H1 (cell line): ENCODE results near the gene NOC4L. TPM values are rescaled to one million over a fixed set of nuclear protein-coding genes. Genes with fewer than 3 reads are reported as not detected.

Experiments used
- CBX5 ChIP-seq: fragments of 300-800, 300-1000 bp; sonication (generic); IDR thresholded peaks from 2 replicates; pipeline ENCODE4 v1.7.1; 2016; ENCODE audit warnings: antibody characterized with exemption, low read length, low read depth
- FOSL1 ChIP-seq: IDR thresholded peaks from 2 replicates; pipeline ENCODE4 v1.6.1; 2011; ENCODE audit warnings: mild to moderate bottlenecking, low read depth, low read length, moderate library complexity; ENCODE audit not compliant: insufficient read depth
- HDAC2 ChIP-seq, 2 experiments: fragments of 300-600 bp in 1 of 2; sonication (generic) in 1 of 2; IDR thresholded peaks; 2 replicates each; pipeline ENCODE4 v1.6.1; 2011 to 2012; ENCODE audit warnings: low read depth in 2 of 2, low read length in 2 of 2, mild to moderate bottlenecking in 2 of 2, moderate library complexity in 2 of 2, borderline replicate concordance in 1 of 2, inconsistent platforms in 1 of 2
- KDM1A ChIP-seq: fragments of 200-600, 300-600 bp; sonication (generic); IDR thresholded peaks from 2 replicates; pipeline ENCODE4 v1.7.1; 2016; ENCODE audit warnings: mild to moderate bottlenecking, low read length, borderline replicate concordance
- POLR2A ChIP-seq, 2 experiments: IDR thresholded peaks; 1 replicate in 1 of 2; 2 replicates in 1 of 2; pipeline ENCODE4 v1.6.1; 2011; ENCODE audit warnings: low read depth in 2 of 2, low read length in 2 of 2, mild to moderate bottlenecking in 2 of 2; ENCODE audit errors: control extremely low read depth in 1 of 2
- RNF2 ChIP-seq: fragments of 200-900, 300-1000 bp; sonication (generic); IDR thresholded peaks from 2 replicates; pipeline ENCODE4 v1.7.1; 2016; ENCODE audit warnings: borderline replicate concordance, low read depth, mild to moderate bottlenecking, antibody characterized with exemption, low read length; ENCODE audit not compliant: poor library complexity, severe bottlenecking; ENCODE audit errors: missing control alignments
- SP2 ChIP-seq: IDR thresholded peaks from 2 replicates; pipeline ENCODE4 v1.6.1; 2012; ENCODE audit warnings: mild to moderate bottlenecking, low read length, inconsistent platforms
- ZNF274 ChIP-seq: IDR thresholded peaks from 2 replicates; pipeline ENCODE4 v1.7.0; 2012; ENCODE audit warnings: low read length, borderline replicate concordance; ENCODE audit errors: extremely low read depth
- polyA plus RNA-seq, 7 experiments: library from polyadenylated mRNA; depleted of rRNA in 3 of 7; stranded (reverse) in 5 of 7; unstranded in 2 of 7; fragments of >200 nt in 5 of 7; fragments of 200-250 nt in 2 of 7; gene quantifications; 1 replicate in 5 of 7; 2 replicates in 1 of 7; 4 replicates in 1 of 7; pipeline versions ENCODE4 v1.2.1 to v1.2.3, GENCODE V29; 2011 to 2013; ENCODE audit warnings: missing spikeins in 2 of 7, mixed read lengths in 2 of 7
- total RNA-seq: library from RNA; stranded (reverse); fragmentation: NEBNext Ultra II Directional; extraction: Animal tissue kit (Norgen Biotek cat#: 25700); gene quantifications from 2 replicates; pipeline ENCODE4 v1.2.1, GENCODE V29; 2021

Gene NOC4L
- total and polyA plus RNA-seq, 2 of the 8 experiments (the other 6 are each of a cell fraction or from before 2014, with no cell fraction given) = 26.8 to 40.3 TPM

DNA sequence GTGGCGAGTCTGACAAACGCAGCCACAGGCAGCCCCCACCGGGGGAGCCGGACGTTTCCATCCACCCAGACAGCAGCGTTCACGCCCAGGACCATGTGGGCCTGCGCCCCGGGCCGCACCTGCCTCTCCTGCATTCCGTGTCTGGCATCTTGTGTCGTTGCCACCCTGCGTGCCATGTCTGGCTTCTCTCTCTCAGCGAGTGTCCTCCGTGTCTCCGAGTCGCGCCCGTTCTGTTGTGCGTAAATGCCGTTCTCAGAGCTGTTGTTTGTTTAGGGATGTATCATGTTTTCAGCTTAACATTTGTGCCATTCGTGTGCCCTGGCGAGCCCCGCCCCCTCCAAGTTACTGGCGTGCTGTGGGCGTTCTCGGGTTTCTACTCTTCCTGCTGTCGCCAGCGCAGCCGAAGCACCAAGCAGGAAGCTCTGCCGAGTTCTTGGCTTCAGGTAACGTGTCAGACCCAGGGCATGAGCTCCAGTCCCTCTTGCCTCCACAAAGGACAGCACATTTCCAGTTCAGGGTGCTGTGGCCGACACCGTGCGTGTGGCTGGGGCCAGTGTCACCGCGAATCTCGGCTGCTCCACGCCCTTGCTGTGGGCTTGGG, 34.6 kb downstream of the NOC4L start (continued):
- TF ChIP-seq FOSL1 (no peak), ZNF274 (no peak), POLR2A (IDR thresholded peaks at IDR 0.05; ENCODE audit: control extremely low read depth in 1 of 2, low read depth in 2 of 2, low read length in 2 of 2) (no peak), CBX5 (no peak), HDAC2 (IDR thresholded peaks at IDR 0.05; ENCODE audit: borderline replicate concordance in 1 of 2, low read depth in 2 of 2, low read length in 2 of 2) (no peak), KDM1A (no peak), SP2 (no peak), RNF2 (no peak)
- TF ChIP-seq, all 59 proteins: peak for 0
